Gastrocnemius medialis (tissue), 4 donors: ENCODE results near the gene SUGCT.

Source experiments
- CTCF ChIP-seq, 5 experiments: fragments of 450-650 bp in 3 of 5; fragments of 200-600 bp in 2 of 5; sonication (generic) in 2 of 5; IDR thresholded peaks in 4 of 5; conservative IDR thresholded peaks in 1 of 5; 1 replicate in 4 of 5; 2 replicates in 1 of 5; pipeline ENCODE4 v1.5.1; 2016 to 2019; ENCODE audit warnings: antibody characterized with exemption in 5 of 5, mild to moderate bottlenecking in 3 of 5, moderate library complexity in 3 of 5
- POLR2A ChIP-seq, 2 donors: fragments of 450-650 bp; IDR thresholded peaks; one replicate each; pipeline ENCODE4 v1.6.1; 2017; ENCODE audit warnings: antibody characterized with exemption in 2 of 2, mild to moderate bottlenecking in 2 of 2, moderate library complexity in 2 of 2

DNA sequence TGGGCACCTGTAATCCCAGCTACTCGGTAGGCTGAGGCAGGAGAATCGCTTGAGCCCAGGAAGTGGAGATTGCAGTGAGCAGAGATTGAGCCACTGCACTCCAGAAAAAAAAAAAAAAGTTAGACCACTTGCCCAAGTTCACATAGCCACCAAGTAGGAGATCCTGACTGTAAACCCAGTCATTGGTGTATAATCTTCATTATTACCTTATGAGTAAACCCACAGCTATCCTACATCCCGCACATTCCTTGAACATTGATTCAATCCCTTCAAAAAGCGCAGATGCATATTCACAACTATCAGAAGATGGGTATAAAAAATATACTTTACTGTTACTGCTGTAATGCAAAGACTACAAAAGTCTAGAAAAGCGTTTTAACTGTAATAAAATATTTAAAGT is 512.9 kb downstream of the SUGCT start:
- TF ChIP-seq CTCF (IDR thresholded peaks at IDR 0.05 in 4 of 5, conservative IDR thresholded peaks at IDR 0.05 in 1 of 5) (no peak), POLR2A (IDR thresholded peaks at IDR 0.05) (no peak)
